AG20443 (cell line): ENCODE results near the gene KCNK7.

ENCODE experiments used
- DNase-seq: peaks from one replicate; pipeline ENCODE4 v3.0.0; 2012; ENCODE audit warnings: low spot score, mixed read lengths

The KCNK7 gene

GRCh38 chr11:65588199-65589054 lies 7.2 kb downstream of the KCNK7 start:
- peak; percentile 59 for DNase-seq

DNA sequence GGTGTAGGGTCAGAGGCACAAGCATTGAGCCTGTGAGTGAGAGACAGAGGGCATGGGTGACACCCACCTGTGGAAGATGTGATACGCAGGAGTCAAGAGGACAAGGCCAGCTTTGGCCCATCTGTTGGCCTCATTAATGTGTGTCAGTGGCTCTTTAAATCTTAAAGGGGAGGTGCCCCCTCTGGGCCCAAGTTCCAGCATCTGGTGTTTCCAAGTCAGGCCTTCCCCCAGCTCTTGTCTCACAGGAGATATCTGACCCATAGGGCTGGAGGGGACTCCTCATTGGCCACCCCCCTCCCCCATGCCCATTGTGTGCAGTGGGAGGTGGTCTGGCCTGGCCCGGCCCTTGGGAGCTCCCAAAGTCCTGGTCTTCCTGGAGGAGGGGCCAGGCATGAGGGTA lies 8.9 kb downstream of the KCNK7 start:
- DNase-seq = peak; percentile 32

DNA sequence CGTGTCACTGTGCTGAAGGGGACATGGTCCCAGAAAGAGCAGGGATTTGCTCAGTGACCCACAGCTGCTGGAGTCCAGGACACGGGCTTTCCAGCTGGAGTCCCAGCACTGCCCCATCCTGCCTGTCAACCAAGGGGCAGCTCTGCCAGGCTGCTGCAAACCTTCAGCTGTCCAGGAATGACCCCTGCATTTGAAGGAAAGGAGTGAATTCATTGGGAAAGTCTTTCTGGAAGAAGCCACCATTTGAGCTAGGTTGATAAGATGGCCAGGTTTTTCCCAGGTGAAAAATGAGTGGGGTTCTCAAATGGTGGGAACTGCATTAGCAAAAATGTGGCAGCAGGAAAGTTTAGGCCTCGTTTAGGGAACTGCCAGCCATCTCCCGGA lies 9.4 kb downstream of the KCNK7 start:
- DNase-seq = no peak

DNA sequence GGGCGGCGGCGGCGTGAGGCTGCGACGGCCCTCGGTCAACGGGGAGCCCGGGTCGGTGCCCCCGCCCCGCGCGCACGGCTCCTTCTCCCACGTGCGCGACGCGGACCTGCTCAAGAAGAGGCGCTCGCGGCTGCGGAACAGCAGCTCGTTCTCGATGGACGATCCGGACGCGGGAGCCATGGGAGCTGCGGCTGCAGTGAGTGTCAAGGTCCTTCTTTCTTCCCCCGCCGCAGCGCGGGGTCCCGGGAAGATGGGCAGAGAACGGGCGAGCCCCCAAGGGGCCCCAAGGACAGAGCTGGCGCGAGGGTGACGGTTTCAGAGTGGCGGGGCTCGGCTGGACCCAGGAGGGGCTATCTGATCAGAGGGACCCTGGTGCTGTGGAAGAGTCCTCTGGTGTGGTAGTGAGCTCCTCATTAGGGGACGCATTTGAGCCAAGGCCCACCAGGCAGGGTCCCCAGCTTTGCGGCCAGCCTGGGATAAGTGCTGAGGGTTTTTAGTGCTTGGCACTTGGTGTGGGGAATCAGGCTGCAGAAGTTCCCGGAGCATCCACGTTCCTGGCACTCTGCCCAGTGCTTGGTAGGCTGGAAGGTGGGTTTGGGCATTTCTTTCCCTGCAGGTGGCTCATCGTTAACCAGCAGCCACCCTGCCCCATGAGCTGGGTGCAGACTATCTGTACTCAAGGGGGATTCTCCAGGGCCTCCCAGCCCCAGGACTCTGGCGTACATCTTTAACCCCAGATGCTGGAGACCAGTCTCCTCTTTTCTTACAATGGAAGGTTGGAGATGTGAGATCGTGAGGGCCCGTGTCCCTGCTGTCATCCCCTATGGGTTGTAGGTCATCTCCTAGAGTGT lies 10.0 kb downstream of the KCNK7 start:
- DNase-seq = no peak

GRCh38 chr11:65584723-65585171 lies 10.9 kb downstream of the KCNK7 start:
- no peak for DNase-seq

DNA sequence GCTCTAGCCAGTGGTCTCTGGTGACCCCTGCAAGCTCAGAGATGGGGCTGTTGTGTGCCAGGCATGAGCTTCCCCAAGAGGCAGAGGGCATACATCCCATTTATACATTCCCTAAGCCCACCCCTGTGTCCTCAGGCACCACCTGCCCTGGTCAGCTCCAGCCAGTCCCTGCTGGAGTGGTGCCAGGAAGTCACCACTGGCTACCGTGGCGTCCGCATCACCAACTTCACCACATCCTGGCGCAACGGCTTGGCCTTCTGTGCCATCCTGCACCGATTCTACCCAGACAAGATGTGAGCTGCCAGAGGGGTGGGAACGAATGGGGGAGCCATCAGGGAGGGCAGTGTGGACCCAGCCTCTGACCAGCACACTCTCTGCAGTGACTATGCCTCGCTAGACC lies 11.5 kb downstream of the KCNK7 start:
- DNase-seq = no peak

DNA sequence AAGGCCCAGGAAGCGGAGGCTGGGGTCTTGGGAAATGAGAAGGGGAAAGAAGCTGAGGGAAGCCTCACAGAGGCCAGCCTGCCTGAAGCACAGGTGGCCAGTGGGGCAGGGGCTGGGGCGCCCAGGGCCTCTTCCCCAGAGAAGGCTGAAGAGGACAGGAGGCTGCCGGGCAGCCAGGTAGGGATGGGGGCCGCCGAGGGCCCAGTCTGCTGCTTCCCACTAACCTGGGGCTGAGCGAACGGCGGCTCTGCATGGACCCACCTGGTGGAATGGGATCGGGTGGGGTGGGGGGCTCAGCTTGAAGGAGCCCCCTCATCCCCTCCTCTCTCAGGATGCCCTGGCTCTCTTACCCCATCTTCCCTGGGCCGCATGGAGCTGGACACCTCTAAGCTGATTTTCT lies 12.0 kb downstream of the KCNK7 start:
- DNase-seq = no peak

GRCh38 chr11:65581928-65582327 lies 13.7 kb downstream of the KCNK7 start:
- no peak for DNase-seq

GRCh38 chr11:65580756-65581155 lies 14.8 kb downstream of the KCNK7 start:
- DNase-seq = no peak

DNA sequence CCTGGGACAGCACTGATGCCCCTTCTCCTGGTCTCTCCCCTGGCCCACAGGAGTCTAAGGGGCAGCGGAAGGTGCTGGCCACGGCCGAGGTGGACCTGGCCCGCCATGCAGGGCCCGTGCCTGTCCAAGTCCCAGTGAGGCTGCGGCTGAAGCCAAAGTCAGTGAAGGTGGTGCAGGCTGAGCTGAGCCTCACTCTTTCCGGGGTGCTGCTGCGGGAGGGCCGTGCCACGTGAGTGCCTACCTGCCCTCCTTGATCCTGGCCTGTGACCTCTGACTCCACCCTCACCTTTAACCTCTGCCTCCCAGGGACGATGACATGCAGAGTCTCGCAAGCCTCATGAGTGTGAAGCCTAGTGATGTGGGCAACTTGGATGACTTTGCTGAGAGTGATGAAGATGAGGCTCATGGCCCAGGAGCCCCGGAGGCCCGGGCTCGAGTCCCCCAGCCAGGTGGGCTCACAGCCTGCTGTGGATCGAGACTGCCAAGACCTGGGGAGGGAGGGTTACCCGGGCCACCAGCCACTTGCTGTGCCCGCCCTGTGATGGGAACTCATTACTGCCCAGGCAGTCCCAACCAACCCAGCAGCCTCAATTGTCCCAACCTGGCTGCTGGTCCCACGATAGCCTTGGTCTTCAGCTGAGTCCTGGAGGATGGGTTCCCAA lies 15.4 kb downstream of the KCNK7 start:
- DNase-seq = no peak

- no peak for DNase-seq
These were observed 16.3 kb downstream of the KCNK7 start for GRCh38 chr11:65579291-65579690.

GRCh38 chr11:65578667-65579066 lies 16.9 kb downstream of the KCNK7 start:
- no peak for DNase-seq

- DNase-seq = no peak
These were observed 17.5 kb downstream of the KCNK7 start for GRCh38 chr11:65578134-65578533.

DNA sequence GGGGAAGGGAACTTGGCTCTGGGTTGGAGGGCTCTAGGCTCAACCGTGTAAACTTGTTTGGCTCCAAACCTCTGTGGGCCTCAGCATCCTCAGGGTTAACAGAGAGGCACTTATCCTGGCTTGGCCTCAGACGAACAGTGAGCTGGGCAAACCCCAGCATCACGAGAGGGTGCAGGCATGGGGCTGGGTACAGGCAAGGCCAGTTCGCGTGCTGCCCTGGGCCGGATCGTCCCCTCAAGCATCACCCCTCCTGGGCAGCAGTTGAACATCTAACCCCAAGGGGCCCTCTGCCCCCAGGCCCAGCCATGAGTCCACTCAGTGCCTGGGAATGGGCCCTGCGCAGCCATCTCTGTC lies 17.9 kb downstream of the KCNK7 start:
- no peak for DNase-seq

DNA sequence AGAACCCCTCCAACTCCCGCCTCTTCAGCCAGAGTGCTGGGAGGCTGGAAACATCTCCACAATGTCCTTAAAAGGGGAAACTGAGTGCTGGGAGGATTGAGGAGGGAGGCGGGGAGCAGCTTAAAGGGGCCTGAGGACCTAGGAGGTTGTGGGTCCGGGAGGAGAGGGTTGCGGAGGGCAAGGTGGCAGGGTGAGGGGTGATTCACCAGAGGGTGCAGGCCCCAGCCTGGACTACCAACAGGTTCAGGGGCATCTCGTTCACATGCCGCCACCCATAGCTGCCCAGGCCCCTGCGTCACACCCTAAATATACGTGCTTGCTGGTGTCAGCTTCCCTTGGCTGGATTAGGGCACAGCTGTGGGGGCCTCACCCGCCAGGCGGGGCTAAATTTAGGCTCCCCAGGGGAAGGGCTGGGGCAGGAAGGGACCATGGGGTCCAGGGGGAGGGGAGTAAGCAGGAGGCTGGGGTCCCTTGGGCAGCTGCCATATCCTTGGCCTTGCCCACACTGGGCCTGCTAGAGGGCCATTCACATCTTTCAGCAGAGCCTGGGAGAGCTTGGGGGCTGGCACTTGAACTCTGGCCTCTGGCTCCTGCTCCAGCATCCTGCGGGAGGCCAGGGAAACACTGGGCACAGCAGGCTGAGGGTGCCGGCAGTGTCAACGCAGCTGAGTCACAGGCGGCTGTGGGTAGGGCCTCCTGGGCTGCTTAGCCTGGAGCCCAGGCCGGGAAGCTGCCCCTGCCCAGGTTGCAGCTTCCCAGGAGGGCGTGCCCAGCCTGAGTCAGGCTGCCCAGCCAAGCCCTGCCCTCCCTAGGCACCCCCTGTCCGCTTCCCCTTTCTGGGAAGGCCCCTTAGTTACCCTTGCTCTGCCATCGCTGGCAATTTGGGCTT lies 18.5 kb downstream of the KCNK7 start:
- DNase-seq = peak; percentile 85

DNA sequence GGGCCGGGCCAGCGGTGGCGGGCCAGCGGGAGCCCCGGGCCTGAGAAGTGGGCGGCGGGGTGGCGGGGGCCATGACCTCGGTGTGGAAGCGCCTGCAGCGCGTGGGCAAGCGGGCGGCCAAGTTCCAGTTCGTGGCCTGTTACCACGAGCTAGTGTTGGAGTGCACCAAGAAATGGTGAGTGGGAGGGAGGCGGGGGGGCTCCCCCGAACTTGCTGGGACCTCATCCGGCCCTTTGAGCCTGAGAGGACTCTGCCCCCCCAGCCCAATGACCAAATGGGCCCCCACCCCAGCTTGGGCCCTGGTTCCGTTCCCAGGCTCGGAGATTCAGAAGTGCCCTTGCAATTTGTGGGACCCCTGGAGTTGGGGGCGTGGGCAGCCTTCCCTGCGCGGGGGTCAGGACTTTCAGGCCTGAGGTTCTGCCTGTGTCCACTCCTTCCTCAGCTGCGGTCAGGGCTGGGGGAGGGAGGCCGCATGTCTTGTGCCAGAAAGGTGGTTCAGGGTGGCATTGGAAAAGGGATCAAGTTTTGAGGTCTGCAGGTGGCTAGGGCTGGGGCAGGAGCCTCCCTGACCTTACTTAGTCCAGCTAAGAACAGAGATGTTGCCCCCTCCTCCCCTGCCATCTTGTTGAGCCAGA lies 19.3 kb downstream of the KCNK7 start:
- DNase-seq = no peak

DNA sequence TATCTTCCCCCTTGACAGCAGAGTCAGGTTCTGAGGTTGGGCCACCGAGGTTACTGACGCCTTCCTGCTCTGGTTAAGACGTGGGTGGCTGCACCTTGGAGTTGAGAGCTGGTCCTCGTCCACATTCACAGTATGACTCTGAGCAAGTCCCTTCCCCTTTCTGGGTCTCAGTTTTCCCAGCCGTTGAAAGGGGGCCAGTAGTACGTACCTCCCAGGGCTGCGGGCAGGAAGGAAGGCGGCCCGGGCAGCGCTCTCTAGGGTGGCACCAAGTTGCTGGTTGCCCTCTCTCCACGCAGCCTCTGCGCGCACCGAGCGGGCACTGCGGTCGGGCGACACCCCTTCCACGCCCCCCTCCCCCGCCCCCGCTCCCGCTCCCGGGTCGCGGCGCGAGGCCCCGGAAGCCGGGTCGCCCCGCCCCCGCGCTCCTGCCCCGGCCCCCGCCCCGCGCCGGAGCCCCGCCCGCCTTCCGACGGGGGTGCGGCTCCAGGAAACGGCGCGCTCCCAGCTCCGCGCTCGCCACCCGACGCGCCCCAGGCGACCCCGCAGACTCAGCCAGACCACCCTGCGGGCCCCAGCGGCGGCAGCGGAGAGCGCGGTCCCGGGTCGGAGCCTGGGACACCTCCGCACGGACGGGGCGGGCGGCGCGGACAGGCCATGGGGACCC lies 19.9 kb downstream of the KCNK7 start, which contains the start of gene EHBP1L1:
EHBP1L1 (plus strand) TSS at position 486 of the 664 bp plus-strand sequence. CDS start 250 bp downstream, outside the sequence.
- peak; percentile 87 for DNase-seq

DNA sequence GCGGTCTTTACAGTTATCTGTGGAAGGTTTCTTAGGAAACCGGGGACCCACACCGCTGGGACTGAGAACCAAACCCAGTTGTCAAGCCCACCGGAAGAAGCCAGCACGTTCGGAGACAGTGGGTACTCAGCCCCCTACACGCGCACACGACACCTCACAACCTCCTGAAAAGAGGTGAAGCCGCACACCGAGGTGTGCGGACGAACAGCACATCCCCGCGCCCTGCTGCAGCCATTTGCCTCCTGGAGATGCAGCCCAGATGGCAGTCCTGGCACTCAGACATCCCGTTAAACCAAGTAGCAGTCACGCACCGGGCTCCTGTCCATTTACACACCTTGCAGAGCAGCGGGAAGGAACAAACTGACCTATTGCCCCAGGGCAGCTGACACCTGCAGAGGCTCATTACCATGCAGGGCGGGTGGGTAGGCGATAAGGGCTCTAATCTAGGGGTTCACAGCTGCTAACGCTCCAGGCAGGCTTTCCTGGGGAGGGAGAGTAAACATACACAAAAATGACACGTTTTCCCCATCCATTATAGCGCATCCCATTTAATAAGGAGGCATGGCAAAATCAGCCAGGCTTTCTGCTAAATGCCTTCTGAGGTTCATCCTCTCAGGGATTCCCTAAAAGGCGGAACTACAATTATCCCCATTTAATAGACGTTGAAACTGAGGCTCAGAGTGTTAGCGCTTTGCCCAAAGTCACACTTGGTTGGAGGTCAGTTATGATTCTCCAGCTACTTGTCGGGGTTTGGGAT lies 20.6 kb downstream of the KCNK7 start:
- no peak for DNase-seq

- peak; percentile 96 for DNase-seq
These were observed 21.3 kb downstream of the KCNK7 start for GRCh38 chr11:65574109-65574810.
